Keratinocyte (primary cell): Measurements from ENCODE around the gene ACTN1. TPM values are rescaled to one million over a fixed set of nuclear protein-coding genes. Genes with fewer than 3 reads are reported as not detected.
A peak's percentile ranks its signal among the peaks of the same experiment; 100 is the strongest.

Source experiments
- DNase-seq: peaks from one replicate; pipeline ENCODE4 v3.0.0-alpha.2; 2011; ENCODE audit warnings: low read depth, missing footprints, low spot score
- FAIRE-seq: peaks from 2 replicates; lab custom pipeline; 2011; peaks lifted over from hg19 to GRCh38; lab: Jason Lieb, UNC
- H2AFZ ChIP-seq: 2 replicates; pipeline ENCODE4 v1.6.0; 2012; ENCODE audit warnings: low read length, control low read depth, inconsistent platforms; ENCODE audit not compliant: control insufficient read depth
- H3K27ac ChIP-seq: 2 replicates; pipeline ENCODE4 v1.5.1; 2011; ENCODE audit warnings: low read length; ENCODE audit not compliant: control insufficient read depth, insufficient read depth
- H3K27me3 ChIP-seq: 3 replicates; pipeline ENCODE4 v1.6.0; 2011; ENCODE audit warnings: low read length; ENCODE audit not compliant: control insufficient read depth, insufficient read depth; ENCODE audit errors: extremely low read depth
- H3K36me3 ChIP-seq, 2 experiments: 2 replicates in 1 of 2; 3 replicates in 1 of 2; pipeline ENCODE4 v1.5.1; 2011; ENCODE audit warnings: low read length in 2 of 2, mild to moderate bottlenecking in 1 of 2; ENCODE audit not compliant: control insufficient read depth in 2 of 2, insufficient read depth in 2 of 2; ENCODE audit errors: extremely low read depth in 1 of 2
- H3K4me1 ChIP-seq: 3 replicates; pipeline ENCODE4 v1.5.1; 2011; ENCODE audit warnings: low read length; ENCODE audit not compliant: control insufficient read depth, insufficient read depth; ENCODE audit errors: extremely low read depth
- H3K4me2 ChIP-seq: 3 replicates; pipeline ENCODE4 v1.6.0; 2011; ENCODE audit warnings: low read depth, low read length; ENCODE audit not compliant: control insufficient read depth, insufficient read depth; ENCODE audit errors: extremely low read depth
- H3K4me3 ChIP-seq, 3 experiments: fragments of 200-600 bp in 1 of 3; sonication (generic) in 1 of 3; 2 replicates in 2 of 3; 3 replicates in 1 of 3; pipeline ENCODE4 v1.5.1; 2011 to 2016; ENCODE audit warnings: low read length in 3 of 3, mild to moderate bottlenecking in 3 of 3, control low read depth in 2 of 3, inconsistent platforms in 1 of 3, low read depth in 1 of 3, mixed read lengths in 1 of 3, mixed run types in 1 of 3, moderate library complexity in 1 of 3; ENCODE audit not compliant: control insufficient read depth in 2 of 3, insufficient read depth in 2 of 3; ENCODE audit errors: extremely low read depth in 1 of 3
- H3K79me2 ChIP-seq: 2 replicates; pipeline ENCODE4 v1.6.0; 2012; ENCODE audit warnings: low read length; ENCODE audit not compliant: control insufficient read depth, insufficient read depth
- H3K9ac ChIP-seq: 3 replicates; pipeline ENCODE4 v1.6.0; 2011; ENCODE audit warnings: low read length; ENCODE audit not compliant: control insufficient read depth, insufficient read depth; ENCODE audit errors: extremely low read depth
- H3K9me1 ChIP-seq: 3 replicates; pipeline ENCODE4 v1.6.0; 2011; ENCODE audit warnings: low read length; ENCODE audit not compliant: control insufficient read depth, insufficient read depth; ENCODE audit errors: extremely low read depth
- H3K9me3 ChIP-seq: 2 replicates; pipeline ENCODE4 v1.5.1; 2012; ENCODE audit warnings: low read depth, low read length; ENCODE audit not compliant: control insufficient read depth
- H4K20me1 ChIP-seq: 3 replicates; pipeline ENCODE4 v1.6.0; 2011; ENCODE audit warnings: low read length; ENCODE audit not compliant: control insufficient read depth, insufficient read depth; ENCODE audit errors: extremely low read depth
- EZH2 ChIP-seq: IDR thresholded peaks from one replicate; pipeline ENCODE4 v1.6.1; 2012; ENCODE audit warnings: inconsistent platforms, mild to moderate bottlenecking, low read length, moderate library complexity
- dilution Hi-C: fragments of 300-500 bp; cut with MboI; formaldehyde crosslinking; loops from one replicate; pipeline ENCODE4 v1.7.0; 2020; ENCODE audit warnings: low sequenced_read_pairs; ENCODE audit not compliant: extremely low pct_ligation_motif_present
- polyA plus RNA-seq, 5 experiments: library from polyadenylated mRNA; depleted of rRNA in 3 of 5; stranded (reverse) in 3 of 5; stranded (forward) in 1 of 5; unstranded in 1 of 5; fragments of >200 nt; gene quantifications; 1 replicate in 1 of 5; 2 replicates in 3 of 5; 3 replicates in 1 of 5; pipeline versions ENCODE4 v1.2.1 to v1.2.3, GENCODE V29; 2011 to 2012; ENCODE audit warnings: missing spikeins in 2 of 5, low read depth in 1 of 5, low replicate concordance in 1 of 5
- TF ChIP-seq, protein P1 (sequence below), 3 experiments: IDR thresholded peaks in 1 of 3; conservative IDR thresholded peaks in 1 of 3; optimal IDR thresholded peaks in 1 of 3; 2 replicates in 2 of 3; 3 replicates in 1 of 3; pipeline versions ENCODE3 to v1.5.1; 2011; ENCODE audit warnings: low read length in 3 of 3, mild to moderate bottlenecking in 3 of 3, moderate library complexity in 2 of 3, control low read depth in 1 of 3, inconsistent platforms in 1 of 3; ENCODE audit not compliant: insufficient read depth in 2 of 3; ENCODE audit errors: extremely low read depth in 1 of 3

Gene ACTN1
- polyA plus RNA-seq, 1 donor (not counting 4 experiments of a cell fraction or from before 2014, with no cell fraction given) = 558 TPM

DNA sequence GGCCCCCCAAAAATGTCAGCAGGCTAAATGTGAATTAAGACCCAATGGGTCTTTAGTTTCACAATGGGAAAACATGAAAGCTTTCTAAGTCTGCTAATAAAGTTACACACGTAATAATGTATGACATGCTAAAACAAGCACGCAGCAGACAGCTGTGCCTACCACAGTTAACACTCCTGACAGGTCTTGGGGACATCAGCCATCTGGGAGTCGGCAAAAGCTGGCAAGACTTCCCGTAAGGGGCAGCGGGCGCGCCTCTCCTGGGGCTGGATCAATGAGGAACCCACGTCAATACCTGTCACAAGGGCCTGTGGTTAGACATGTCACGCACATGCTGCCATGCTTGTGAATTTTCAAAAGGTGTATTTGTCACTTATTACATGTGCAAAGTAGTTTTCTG, 45.0 kb downstream of the ACTN1 start:
- dilution Hi-C loops = no loop called here
- no peak overlapping the region for H3K27ac ChIP-seq
- H3K9me1 ChIP-seq = peaks cover 31% of the 10 kb centered on the region
- peaks cover 58% of the 10 kb centered on the region for H3K4me1 ChIP-seq
- H2AFZ ChIP-seq = no peak overlapping the region
- H3K4me2 ChIP-seq = no peak overlapping the region
- peaks cover 13 to 52% of the 10 kb centered on the region in 2 experiments for H3K36me3 ChIP-seq
- H3K4me3 ChIP-seq = no peak overlapping the region
- no peak for TF ChIP-seq EZH2
- TF ChIP-seq, protein P1, sequence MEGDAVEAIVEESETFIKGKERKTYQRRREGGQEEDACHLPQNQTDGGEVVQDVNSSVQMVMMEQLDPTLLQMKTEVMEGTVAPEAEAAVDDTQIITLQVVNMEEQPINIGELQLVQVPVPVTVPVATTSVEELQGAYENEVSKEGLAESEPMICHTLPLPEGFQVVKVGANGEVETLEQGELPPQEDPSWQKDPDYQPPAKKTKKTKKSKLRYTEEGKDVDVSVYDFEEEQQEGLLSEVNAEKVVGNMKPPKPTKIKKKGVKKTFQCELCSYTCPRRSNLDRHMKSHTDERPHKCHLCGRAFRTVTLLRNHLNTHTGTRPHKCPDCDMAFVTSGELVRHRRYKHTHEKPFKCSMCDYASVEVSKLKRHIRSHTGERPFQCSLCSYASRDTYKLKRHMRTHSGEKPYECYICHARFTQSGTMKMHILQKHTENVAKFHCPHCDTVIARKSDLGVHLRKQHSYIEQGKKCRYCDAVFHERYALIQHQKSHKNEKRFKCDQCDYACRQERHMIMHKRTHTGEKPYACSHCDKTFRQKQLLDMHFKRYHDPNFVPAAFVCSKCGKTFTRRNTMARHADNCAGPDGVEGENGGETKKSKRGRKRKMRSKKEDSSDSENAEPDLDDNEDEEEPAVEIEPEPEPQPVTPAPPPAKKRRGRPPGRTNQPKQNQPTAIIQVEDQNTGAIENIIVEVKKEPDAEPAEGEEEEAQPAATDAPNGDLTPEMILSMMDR (optimal IDR thresholded peaks at IDR 0.05 in 1 of 3, IDR thresholded peaks at IDR 0.05 in 1 of 3, conservative IDR thresholded peaks at IDR 0.05 in 1 of 3; ENCODE audit: extremely low read depth in 1 of 3, insufficient read depth in 2 of 3, low read length in 3 of 3) = no peak
- peaks cover 85% of the 10 kb centered on the region for H4K20me1 ChIP-seq
- FAIRE-seq (peak; percentile 63), DNase-seq (no peak)
- no peaks in the 10 kb centered on the region for H3K27me3 ChIP-seq
- peak overlapping the region; percentile 11 for H3K9ac ChIP-seq
- H3K9me3 ChIP-seq = no peaks in the 10 kb centered on the region
- H3K79me2 ChIP-seq = peaks cover 100% of the 10 kb centered on the region

DNA sequence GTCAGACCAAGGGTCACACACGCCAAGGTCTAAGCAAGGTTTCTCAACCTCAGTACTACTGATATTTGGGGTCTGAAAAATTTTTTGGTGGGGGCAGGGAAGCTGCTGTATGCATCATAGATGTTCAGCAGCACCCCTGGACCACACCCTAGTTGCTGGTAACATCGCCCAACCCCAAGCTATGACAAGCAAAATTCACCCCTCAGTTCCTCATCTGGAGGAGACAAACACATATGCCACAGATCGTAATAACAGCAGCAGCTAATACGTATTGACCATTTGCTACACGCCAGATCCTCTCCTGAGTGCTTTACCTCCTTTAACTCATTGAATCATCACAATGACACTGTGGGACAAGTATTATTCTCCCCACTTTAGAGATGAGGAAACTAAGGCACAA, 46.4 kb downstream of the ACTN1 start:
- peak overlapping the region; percentile 4 for H3K27ac ChIP-seq
- H3K27me3 ChIP-seq = no peaks in the 10 kb centered on the region
- H3K36me3 ChIP-seq = peaks cover 13 to 46% of the 10 kb centered on the region in 2 experiments
- peaks cover 44% of the 10 kb centered on the region for H3K4me1 ChIP-seq
- no peak overlapping the region for H3K4me3 ChIP-seq
- no peaks in the 10 kb centered on the region for H3K9me3 ChIP-seq
- no peak for FAIRE-seq
- DNase-seq = no peak
- peaks cover 22% of the 10 kb centered on the region for H3K9me1 ChIP-seq
- no peak overlapping the region for H3K4me2 ChIP-seq
- TF ChIP-seq EZH2 = no peak
- TF ChIP-seq, protein P1 (optimal IDR thresholded peaks at IDR 0.05 in 1 of 3, IDR thresholded peaks at IDR 0.05 in 1 of 3, conservative IDR thresholded peaks at IDR 0.05 in 1 of 3; ENCODE audit: extremely low read depth in 1 of 3, insufficient read depth in 2 of 3, low read length in 3 of 3) = no peak
- H4K20me1 ChIP-seq = peaks cover 85% of the 10 kb centered on the region
- dilution Hi-C loops = no loop called here
- H3K79me2 ChIP-seq = peaks cover 100% of the 10 kb centered on the region
- no peak overlapping the region for H3K9ac ChIP-seq
- no peak overlapping the region for H2AFZ ChIP-seq
